ENCODE data around the gene ERN1. TPM values are rescaled to one million over a fixed set of nuclear protein-coding genes. Genes with fewer than 3 reads are reported as not detected.
"Not testable (repeated sequence)": the region's sequence is repeated elsewhere in the genome, so short reads cannot be mapped to it uniquely, and the experiment has no call there.

ERN1 gene
- total and polyA plus RNA-seq, 2 donors (not counting 1 experiment from before 2014, with no cell fraction given) = 3.3 to 11.7 TPM

DNA sequence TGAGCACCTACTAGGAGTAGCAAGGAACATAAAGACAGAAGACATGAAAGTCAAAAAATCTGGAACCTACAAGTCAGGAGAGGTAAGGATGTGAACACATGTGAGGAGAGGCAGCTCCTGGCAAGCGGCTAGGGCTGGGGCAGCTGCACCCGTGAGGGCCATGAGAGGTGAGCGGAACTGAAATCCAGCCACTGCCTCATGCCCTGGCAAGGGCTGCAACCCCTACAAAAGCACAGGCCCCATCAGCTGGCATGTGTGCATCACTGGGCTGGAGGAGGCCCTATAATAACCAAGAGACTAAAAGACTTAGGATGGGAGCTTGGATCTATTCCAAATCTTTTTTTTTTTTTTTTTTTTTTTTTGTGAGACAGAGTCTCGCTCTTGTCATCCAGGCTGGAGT, 40.3 kb upstream of the ERN1 start:
- H3K36me3 ChIP-seq (ENCODE audit: control insufficient read depth, insufficient read depth, low read length) = no peaks in the 10 kb centered on the region
- H3K27me3 ChIP-seq (ENCODE audit: control insufficient read depth, insufficient read depth, low read length) = no peaks in the 10 kb centered on the region
- TF ChIP-seq, protein P1, sequence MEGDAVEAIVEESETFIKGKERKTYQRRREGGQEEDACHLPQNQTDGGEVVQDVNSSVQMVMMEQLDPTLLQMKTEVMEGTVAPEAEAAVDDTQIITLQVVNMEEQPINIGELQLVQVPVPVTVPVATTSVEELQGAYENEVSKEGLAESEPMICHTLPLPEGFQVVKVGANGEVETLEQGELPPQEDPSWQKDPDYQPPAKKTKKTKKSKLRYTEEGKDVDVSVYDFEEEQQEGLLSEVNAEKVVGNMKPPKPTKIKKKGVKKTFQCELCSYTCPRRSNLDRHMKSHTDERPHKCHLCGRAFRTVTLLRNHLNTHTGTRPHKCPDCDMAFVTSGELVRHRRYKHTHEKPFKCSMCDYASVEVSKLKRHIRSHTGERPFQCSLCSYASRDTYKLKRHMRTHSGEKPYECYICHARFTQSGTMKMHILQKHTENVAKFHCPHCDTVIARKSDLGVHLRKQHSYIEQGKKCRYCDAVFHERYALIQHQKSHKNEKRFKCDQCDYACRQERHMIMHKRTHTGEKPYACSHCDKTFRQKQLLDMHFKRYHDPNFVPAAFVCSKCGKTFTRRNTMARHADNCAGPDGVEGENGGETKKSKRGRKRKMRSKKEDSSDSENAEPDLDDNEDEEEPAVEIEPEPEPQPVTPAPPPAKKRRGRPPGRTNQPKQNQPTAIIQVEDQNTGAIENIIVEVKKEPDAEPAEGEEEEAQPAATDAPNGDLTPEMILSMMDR (conservative IDR thresholded peaks at IDR 0.05 in 1 of 2, IDR thresholded peaks at IDR 0.05 in 1 of 2; ENCODE audit: low read depth in 1 of 2, low read length in 2 of 2) = no peak
- no peak for TF ChIP-seq EZH2 (IDR thresholded peaks at IDR 0.05; ENCODE audit: low read length, missing control alignments)
- H3K27ac ChIP-seq (ENCODE audit: insufficient read depth, low read length) = no peak overlapping the region
- H3K4me3 ChIP-seq (replicated peaks in 1 of 4; ENCODE audit: control extremely low read depth in 1 of 4, insufficient read depth in 1 of 4, low read depth in 3 of 4, low read length in 4 of 4) = no peak overlapping the region
- H3K9me3 ChIP-seq (ENCODE audit: control insufficient read depth, insufficient read depth, low read depth, low read length) = no peaks in the 10 kb centered on the region
- no peaks in the 10 kb centered on the region for H4K20me1 ChIP-seq (ENCODE audit: control insufficient read depth, extremely low read depth, insufficient read depth, low read length)
- no peak overlapping the region for H3K9ac ChIP-seq (ENCODE audit: insufficient read depth, low read length)
- no peak overlapping the region for H3K4me2 ChIP-seq (ENCODE audit: extremely low read depth, insufficient read depth, low read length)
- H3K79me2 ChIP-seq (ENCODE audit: control insufficient read depth, insufficient read depth, low read length) = no peaks in the 10 kb centered on the region
- peaks cover 6% of the 10 kb centered on the region for H3K4me1 ChIP-seq (ENCODE audit: control insufficient read depth, extremely low read depth, insufficient read depth, low read length)
- no peak overlapping the region for H2AFZ ChIP-seq (ENCODE audit: low read length)
- DNase-seq (ENCODE audit: low read depth in 2 of 2) = no peak

DNA sequence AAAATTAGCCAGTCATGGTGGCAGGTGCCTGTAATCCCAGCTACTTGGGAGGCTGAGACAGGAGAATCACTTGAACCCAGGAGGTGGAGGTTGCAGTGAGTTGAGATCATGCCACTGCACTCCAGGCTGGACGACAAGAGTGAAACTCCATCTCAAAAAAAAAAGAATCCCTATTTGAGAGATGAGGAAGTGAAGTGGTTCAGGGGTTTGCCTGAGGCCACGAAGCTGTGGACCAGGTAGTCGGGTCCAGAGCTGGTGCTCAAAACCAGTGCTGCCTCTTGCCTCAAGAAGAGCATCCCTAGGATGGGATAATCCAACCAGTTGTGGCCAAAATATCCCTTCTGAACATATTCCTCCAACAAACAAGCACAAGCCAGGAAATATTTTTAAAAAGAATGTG, 37.7 kb upstream of the ERN1 start:
- H3K9ac ChIP-seq (ENCODE audit: insufficient read depth, low read length); H3K27ac ChIP-seq (ENCODE audit: insufficient read depth, low read length); H3K27me3 ChIP-seq (ENCODE audit: control insufficient read depth, insufficient read depth, low read length); H3K4me2 ChIP-seq (ENCODE audit: extremely low read depth, insufficient read depth, low read length); H3K4me3 ChIP-seq (replicated peaks in 1 of 4; ENCODE audit: control extremely low read depth in 1 of 4, insufficient read depth in 1 of 4, low read depth in 3 of 4, low read length in 4 of 4); H3K9me3 ChIP-seq (ENCODE audit: control insufficient read depth, insufficient read depth, low read depth, low read length); H3K4me1 ChIP-seq (ENCODE audit: control insufficient read depth, extremely low read depth, insufficient read depth, low read length); DNase-seq (ENCODE audit: low read depth in 2 of 2); H3K79me2 ChIP-seq (ENCODE audit: control insufficient read depth, insufficient read depth, low read length); H3K36me3 ChIP-seq (ENCODE audit: control insufficient read depth, insufficient read depth, low read length); H4K20me1 ChIP-seq (ENCODE audit: control insufficient read depth, extremely low read depth, insufficient read depth, low read length); H2AFZ ChIP-seq (ENCODE audit: low read length): not testable (repeated sequence)

DNA sequence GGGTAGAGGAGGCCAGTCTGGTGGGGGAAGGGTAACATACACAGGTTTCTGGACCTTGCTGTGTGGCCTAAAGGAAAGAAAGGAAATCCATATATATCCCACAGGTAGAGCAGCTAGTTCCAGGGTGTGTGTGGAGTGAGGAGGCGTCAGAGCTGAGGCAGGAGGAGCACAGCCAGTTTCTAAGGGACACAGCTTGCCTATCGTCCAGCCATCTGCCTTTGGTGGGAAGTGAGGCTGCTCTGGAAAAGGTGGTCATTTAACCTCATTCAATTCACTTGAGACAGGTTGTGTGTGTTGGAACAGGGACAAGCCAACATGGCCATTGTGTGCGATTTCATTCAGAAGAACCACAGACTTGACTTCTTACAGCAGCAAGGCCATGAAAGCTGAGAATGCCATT, 36.9 kb upstream of the ERN1 start:
- H3K27me3 ChIP-seq (ENCODE audit: control insufficient read depth, insufficient read depth, low read length) = no peaks in the 10 kb centered on the region
- no peaks in the 10 kb centered on the region for H3K79me2 ChIP-seq (ENCODE audit: control insufficient read depth, insufficient read depth, low read length)
- no peaks in the 10 kb centered on the region for H3K4me1 ChIP-seq (ENCODE audit: control insufficient read depth, extremely low read depth, insufficient read depth, low read length)
- H3K36me3 ChIP-seq (ENCODE audit: control insufficient read depth, insufficient read depth, low read length) = no peaks in the 10 kb centered on the region
- no peak for TF ChIP-seq EZH2 (IDR thresholded peaks at IDR 0.05; ENCODE audit: low read length, missing control alignments)
- TF ChIP-seq, protein P1 (conservative IDR thresholded peaks at IDR 0.05 in 1 of 2, IDR thresholded peaks at IDR 0.05 in 1 of 2; ENCODE audit: low read depth in 1 of 2, low read length in 2 of 2) = no peak
- DNase-seq (ENCODE audit: low read depth in 2 of 2) = no peak
- no peak overlapping the region for H2AFZ ChIP-seq (ENCODE audit: low read length)
- no peaks in the 10 kb centered on the region for H4K20me1 ChIP-seq (ENCODE audit: control insufficient read depth, extremely low read depth, insufficient read depth, low read length)
- H3K9ac ChIP-seq (ENCODE audit: insufficient read depth, low read length) = no peak overlapping the region
- no peak overlapping the region for H3K4me3 ChIP-seq (replicated peaks in 1 of 4; ENCODE audit: control extremely low read depth in 1 of 4, insufficient read depth in 1 of 4, low read depth in 3 of 4, low read length in 4 of 4)
- no peak overlapping the region for H3K4me2 ChIP-seq (ENCODE audit: extremely low read depth, insufficient read depth, low read length)
- no peaks in the 10 kb centered on the region for H3K9me3 ChIP-seq (ENCODE audit: control insufficient read depth, insufficient read depth, low read depth, low read length)
- H3K27ac ChIP-seq (ENCODE audit: insufficient read depth, low read length) = no peak overlapping the region
